ENCODE results near the gene NUP188. TPM values are rescaled to one million over a fixed set of nuclear protein-coding genes. Genes with fewer than 3 reads are reported as not detected.
A peak's percentile ranks its signal among the peaks of the same experiment; 100 is the strongest.

NUP188 gene
- total and polyA plus RNA-seq, 2 of the 13 experiments (the other 11 are each of a cell fraction or from before 2014, with no cell fraction given), result 28.0 to 38.5 TPM

DNA sequence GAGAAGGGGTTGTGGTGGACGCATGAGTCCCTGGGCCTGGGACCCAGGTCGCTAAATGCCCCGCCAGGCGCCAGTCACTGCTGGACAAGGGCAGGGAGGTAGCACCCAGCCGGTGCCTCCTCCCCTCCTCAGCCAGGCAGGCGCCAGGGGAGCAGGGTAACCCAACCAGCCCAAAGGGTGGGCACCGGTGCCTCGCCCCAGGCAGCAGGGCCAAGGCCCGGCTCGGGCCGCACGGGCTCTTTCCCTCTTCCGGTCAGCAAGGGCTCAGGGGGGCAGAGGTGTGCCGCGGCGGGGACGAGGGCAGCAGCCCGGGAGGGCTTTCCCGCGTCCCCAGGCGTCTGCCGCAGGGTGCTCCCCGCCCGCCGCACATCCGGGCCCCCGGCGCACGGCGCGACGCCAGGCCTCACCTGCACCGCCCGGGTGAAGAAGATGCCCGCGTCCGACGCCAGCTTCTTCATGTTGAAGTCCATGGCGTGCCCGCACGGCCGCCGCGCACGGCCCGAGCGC, 80.2 kb downstream of the NUP188 start (continued):
- TF ChIP-seq, protein P1, sequence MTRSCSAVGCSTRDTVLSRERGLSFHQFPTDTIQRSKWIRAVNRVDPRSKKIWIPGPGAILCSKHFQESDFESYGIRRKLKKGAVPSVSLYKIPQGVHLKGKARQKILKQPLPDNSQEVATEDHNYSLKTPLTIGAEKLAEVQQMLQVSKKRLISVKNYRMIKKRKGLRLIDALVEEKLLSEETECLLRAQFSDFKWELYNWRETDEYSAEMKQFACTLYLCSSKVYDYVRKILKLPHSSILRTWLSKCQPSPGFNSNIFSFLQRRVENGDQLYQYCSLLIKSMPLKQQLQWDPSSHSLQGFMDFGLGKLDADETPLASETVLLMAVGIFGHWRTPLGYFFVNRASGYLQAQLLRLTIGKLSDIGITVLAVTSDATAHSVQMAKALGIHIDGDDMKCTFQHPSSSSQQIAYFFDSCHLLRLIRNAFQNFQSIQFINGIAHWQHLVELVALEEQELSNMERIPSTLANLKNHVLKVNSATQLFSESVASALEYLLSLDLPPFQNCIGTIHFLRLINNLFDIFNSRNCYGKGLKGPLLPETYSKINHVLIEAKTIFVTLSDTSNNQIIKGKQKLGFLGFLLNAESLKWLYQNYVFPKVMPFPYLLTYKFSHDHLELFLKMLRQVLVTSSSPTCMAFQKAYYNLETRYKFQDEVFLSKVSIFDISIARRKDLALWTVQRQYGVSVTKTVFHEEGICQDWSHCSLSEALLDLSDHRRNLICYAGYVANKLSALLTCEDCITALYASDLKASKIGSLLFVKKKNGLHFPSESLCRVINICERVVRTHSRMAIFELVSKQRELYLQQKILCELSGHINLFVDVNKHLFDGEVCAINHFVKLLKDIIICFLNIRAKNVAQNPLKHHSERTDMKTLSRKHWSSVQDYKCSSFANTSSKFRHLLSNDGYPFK (CRISPR knock-in tag; IDR thresholded peaks at IDR 0.05; ENCODE audit: borderline replicate concordance), result peak; percentile 30; the same call in 1 of the 2 replicates
- TF ChIP-seq, protein P2, sequence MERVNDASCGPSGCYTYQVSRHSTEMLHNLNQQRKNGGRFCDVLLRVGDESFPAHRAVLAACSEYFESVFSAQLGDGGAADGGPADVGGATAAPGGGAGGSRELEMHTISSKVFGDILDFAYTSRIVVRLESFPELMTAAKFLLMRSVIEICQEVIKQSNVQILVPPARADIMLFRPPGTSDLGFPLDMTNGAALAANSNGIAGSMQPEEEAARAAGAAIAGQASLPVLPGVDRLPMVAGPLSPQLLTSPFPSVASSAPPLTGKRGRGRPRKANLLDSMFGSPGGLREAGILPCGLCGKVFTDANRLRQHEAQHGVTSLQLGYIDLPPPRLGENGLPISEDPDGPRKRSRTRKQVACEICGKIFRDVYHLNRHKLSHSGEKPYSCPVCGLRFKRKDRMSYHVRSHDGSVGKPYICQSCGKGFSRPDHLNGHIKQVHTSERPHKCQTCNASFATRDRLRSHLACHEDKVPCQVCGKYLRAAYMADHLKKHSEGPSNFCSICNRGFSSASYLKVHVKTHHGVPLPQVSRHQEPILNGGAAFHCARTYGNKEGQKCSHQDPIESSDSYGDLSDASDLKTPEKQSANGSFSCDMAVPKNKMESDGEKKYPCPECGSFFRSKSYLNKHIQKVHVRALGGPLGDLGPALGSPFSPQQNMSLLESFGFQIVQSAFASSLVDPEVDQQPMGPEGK (CRISPR knock-in tag; IDR thresholded peaks at IDR 0.05), result 0 out of 2 replicates have a peak, but pooled peaks have one; percentile 23
- TF ChIP-seq AHR (CRISPR knock-in tag; IDR thresholded peaks at IDR 0.05), result no peak; the same call in 1 of the 2 replicates
- TF ChIP-seq KDM3A (CRISPR knock-in tag; IDR thresholded peaks at IDR 0.05; ENCODE audit: low read depth), result peak; percentile 28; the same call in 1 of the 2 replicates
- TF ChIP-seq, protein P3, sequence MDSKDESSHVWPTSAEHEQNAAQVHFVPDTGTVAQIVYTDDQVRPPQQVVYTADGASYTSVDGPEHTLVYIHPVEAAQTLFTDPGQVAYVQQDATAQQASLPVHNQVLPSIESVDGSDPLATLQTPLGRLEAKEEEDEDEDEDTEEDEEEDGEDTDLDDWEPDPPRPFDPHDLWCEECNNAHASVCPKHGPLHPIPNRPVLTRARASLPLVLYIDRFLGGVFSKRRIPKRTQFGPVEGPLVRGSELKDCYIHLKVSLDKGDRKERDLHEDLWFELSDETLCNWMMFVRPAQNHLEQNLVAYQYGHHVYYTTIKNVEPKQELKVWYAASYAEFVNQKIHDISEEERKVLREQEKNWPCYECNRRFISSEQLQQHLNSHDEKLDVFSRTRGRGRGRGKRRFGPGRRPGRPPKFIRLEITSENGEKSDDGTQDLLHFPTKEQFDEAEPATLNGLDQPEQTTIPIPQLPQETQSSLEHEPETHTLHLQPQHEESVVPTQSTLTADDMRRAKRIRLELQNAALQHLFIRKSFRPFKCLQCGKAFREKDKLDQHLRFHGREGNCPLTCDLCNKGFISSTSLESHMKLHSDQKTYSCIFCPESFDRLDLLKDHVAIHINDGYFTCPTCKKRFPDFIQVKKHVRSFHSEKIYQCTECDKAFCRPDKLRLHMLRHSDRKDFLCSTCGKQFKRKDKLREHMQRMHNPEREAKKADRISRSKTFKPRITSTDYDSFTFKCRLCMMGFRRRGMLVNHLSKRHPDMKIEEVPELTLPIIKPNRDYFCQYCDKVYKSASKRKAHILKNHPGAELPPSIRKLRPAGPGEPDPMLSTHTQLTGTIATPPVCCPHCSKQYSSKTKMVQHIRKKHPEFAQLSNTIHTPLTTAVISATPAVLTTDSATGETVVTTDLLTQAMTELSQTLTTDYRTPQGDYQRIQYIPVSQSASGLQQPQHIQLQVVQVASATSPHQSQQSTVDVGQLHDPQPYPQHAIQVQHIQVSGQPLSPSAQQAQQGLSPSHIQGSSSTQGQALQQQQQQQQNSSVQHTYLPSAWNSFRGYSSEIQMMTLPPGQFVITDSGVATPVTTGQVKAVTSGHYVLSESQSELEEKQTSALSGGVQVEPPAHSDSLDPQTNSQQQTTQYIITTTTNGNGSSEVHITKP (CRISPR knock-in tag; IDR thresholded peaks at IDR 0.05; ENCODE audit: low read depth), result no peak
- TF ChIP-seq TBL1XR1 (IDR thresholded peaks at IDR 0.05; ENCODE audit: borderline replicate concordance, low read length, partially characterized antibody), result no peak
- peak; percentile 39; the same call in 1 of the 2 replicates for TF ChIP-seq ELF1 (CRISPR knock-in tag; IDR thresholded peaks at IDR 0.05)
- TF ChIP-seq ZFY (CRISPR knock-in tag; IDR thresholded peaks at IDR 0.05), result peak; percentile 82
- TF ChIP-seq TCF7L2 (IDR thresholded peaks at IDR 0.05; ENCODE audit: low read depth, low read length), result no peak

Data from HepG2 (cell line).